NCI-H2196 treated with DMSO at 0.1 percent for 48 hours (cell line): ENCODE data around the gene TIMM44.
"Not testable (repeated sequence)": the region's sequence is repeated elsewhere in the genome, so short reads cannot be mapped to it uniquely, and the experiment has no call there.

ENCODE experiments used
- DNase-seq: peaks from one replicate; lab custom pipeline; 2025; ENCODE audit not compliant: unreplicated experiment; lab: John Stamatoyannopoulos, UW

Gene TIMM44

GRCh38 chr19:7977021-7977722 is 33.7 kb upstream of the TIMM44 start:
- DNase-seq, result no peak

DNA sequence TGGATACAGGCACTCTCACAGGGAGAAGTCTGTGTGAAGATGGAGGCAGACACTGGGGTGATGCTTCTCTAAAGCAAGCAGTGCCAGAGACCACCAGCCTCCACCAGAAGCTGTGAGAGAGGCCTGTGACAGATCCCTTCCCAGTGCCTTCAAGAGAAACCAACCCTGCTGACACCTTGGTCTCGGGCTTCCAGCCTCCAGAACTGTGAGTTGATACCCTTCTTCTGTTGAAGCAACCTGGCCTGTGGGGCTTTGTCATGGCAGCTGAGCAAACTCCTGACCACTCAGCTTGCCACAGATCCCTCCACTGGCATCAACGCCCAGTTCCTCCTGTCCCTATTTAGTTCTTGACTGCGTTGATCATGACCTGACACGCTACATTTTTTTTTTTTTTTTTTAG is 33.0 kb upstream of the TIMM44 start:
- DNase-seq, result no peak

GRCh38 chr19:7975037-7975436 is 31.6 kb upstream of the TIMM44 start:
- peak; percentile 31 for DNase-seq

DNA sequence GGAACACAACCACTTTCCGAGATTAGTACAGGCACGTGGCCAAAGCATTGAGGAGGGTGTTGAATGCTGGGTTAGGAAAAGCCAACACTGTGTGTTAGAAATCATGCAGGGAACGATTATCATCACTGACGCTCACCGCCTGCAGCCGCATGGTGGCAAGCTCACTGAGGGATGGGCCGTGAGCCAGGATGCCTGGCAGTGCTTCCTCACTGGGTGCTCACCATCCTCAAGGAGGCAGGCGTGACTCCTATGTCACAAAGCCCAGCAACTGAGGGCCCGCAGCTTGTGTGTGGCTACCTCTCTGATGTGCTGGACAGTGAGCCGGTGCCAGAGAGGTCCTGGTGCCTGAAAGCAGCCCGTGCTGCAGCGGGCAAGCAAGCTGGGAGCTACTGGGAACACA is 30.4 kb upstream of the TIMM44 start:
- no peak for DNase-seq

DNA sequence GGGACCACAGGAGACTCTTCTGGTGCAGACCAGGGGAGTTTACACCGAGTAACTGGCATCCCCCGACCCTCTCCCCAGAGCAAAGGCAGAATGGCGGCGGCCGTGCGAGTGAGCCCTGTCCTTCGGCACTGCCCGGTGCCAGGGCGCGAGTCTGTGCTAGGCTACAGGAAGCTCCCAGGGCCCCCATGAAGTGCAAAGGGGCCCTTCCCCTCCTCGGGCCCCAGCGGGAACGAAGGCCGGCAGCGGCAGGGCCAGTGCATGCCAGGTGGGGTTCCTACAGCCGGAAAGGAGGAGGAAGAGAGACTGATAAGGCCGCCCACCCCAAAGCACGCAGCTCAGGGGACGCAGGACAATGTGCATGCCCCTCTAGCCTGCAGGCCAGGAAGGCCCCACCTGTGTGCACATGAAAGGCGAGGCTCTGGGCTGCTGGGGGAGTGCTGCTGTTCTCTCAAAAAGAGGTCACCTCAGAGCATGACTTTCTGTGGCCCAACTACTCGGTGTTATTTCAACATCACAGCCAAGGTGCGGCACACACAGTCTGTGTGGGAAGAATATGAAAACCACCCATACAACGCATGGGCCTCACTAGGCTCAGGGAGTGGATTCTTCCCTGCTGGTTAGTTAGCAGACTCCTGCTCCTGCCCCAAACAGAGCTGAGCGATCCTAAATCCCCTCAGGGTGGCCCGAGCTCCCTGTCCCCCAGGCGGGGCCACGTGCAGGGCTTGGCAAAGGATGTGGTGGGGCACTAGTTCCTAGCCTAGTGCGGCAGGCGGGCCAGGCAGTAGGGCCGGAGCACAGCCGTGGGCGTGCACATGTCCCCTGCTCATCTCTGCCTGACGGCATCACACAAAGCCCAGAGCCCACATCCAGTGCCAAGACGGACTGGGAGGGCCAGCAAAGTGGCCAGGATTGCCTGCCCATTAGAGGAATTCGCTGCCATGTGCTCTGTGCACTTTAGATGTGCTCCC is 28.4 kb upstream of the TIMM44 start:
- DNase-seq, result no peak

DNA sequence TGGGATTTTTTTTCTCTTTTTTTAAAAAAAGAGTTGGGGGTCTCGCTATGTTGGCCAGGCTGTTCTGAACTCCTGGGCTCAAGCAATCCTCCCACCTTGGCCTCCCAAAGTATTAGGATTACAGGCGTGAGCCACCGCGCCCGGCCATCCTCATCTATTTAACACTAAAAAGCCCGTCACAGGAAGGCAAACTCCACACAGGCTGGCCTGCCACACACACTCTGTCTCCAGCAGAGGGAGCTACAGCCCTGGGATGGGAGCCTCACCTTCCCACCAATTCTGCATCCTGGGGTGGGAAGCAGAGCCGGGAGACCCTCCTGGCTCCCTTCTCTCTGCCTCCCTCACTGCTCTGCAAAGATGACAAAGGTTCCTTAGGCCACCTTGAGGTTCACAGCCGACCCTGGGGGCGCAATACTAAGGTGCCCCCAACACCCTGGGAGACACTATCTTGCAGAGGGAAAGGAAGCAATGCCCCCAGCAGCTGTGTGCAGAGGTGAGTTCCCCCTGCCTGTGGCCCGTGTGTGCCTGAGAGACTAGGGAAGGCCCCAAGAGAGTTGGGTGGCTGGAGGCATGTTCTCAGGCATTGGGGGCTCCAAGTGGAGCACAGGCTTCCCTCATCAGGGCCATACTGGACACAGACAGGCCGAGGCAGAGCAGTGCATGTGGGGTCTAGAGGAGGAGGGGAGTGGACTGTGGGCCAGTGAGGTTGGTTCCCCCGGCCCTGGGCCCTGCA is 27.4 kb upstream of the TIMM44 start:
- peak; percentile 10 for DNase-seq

DNA sequence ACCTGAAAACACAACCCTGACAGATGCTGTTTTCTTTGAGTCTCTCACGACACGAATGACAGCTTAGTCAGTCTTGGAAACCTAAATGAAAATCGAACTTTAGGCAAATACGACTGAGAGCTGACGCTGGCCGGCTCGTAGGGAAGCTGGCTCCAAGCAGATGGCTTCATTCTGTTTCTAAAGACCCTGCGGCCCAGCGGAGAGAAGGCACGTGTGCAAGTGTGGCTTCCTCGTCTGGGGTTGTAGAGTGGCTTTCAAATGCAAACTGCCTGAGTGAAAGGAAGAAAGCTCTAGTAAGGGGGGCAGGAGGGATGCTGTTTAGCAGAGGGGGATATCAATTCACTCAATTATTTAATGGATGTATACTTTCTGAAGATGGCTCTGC is 26.1 kb upstream of the TIMM44 start:
- DNase-seq, result no peak

GRCh38 chr19:7968796-7969554 is 25.5 kb upstream of the TIMM44 start:
- no peak for DNase-seq

GRCh38 chr19:7968008-7968795 is 24.7 kb upstream of the TIMM44 start:
- no peak for DNase-seq

DNA sequence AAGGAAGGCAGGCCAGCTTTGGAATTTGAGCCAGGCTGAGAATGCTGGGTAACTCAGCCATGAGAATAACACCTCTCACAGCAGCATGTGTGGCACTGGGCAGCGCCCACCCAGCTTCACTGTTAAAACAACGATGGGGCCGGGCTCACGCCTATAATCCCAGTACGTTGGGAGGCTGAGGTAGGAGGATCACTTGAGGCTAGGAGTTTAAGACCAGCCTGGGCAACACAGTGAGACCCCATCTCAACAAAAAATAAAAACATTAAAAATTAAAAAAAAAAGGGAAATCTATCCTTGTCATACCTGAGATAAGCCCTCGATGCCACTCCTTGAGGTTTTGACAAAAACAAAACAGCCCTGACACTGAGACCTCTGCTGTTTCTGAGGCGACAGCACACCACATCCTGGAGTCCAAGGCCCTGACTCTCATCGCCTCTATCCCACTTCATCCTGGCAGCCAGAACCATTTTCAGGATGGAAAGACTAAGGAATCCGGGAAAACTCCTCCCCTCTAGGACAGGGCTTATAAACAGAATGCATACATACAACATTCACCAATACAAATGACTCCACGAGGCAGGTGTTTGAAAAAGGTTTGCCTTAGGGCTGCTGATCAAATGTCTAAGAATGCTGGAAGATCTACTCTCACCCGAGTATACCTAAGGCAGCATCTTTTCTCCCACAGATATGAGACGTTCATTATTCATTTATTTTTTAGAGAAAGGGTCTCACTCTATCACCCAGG is 22.6 kb upstream of the TIMM44 start:
- no peak for DNase-seq

DNA sequence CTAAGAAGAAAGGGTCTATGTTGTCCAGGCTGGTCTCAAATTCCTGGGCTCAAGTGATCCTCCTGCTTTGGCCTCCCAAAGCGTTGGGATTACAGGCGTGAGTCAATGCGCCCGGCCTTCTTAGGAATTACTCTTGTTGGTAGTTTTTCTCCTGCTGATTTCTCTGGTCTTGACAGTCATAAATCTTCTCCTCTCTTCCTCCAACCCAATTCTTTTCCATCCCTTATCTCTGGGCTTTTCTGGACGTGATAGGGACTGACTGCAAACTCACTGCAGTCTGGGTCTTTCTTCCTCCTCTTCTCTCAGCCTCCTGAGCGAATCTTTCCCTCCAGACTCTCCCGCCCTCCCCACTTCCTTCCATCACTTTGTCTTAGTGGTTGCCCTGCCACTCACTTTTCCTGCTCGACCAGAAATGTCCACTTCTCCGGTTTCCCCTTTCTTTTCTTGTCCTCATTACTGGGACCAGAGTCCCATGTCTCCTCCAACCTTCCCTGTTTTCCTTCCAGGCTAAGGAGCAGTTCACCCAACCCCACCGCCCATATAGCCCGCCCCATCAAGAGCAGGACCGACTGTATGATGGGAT is 21.9 kb upstream of the TIMM44 start:
- no peak for DNase-seq

DNA sequence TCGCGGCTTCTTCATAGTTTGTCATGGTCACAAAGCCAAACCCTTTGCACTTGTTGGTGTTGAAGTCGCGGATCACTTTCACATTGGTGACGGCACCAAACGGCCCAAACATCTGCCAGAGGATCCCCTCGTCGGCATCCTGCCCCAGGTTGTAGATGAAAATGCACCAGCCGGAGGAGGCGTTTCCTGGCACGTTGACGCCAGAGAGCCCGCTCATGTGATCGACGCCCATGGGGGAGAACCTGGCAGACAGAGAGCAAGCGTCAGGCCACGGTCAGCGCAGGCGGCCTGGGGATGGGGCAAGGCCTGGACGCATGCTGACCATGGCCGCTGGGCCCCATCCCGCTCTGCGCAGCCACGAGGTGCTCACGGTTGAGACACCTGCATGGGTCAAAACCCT is 20.1 kb upstream of the TIMM44 start:
- DNase-seq, result no peak

GRCh38 chr19:7962644-7963268 is 19.3 kb upstream of the TIMM44 start:
- DNase-seq, result no peak

GRCh38 chr19:7961920-7962626 is 18.6 kb upstream of the TIMM44 start:
- DNase-seq, result no peak

DNA sequence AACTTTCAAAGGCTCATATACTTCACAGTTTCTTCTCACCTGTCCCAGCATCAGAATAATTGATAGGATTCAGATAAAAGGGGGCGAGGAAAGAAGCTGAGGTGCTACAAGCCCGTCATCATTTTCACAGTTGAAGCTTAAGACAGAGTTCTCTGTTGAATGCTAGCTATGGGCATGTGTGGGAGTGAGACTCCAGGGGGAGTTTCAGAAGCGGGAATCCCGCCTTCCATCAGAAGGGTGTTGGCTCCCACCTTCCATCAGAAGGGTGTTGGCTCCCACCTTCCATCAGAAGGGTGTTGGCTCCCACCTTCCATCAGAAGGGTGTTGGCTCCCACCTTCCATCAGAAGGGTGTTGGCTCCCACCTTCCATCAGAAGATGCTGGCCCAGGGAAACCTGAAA is 17.6 kb upstream of the TIMM44 start:
- not testable (repeated sequence) for DNase-seq

DNA sequence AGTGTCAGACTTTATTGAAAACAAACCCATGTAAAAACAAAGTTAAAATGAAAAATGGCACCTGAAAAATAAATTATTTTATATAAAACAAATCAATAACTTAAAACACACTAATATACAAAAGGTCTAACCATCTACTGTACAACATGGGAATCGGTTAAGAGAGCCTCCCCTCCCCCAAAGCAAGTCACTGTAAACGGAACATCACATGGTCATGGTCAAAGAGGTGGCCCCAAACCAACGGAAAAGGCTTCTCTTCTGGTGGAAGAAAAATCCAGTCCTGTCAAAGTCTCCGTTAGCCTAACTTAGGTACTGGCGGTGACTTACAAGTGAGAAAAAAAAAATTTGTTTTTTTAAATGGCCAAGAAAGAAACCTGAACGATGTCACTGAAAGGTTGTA is 15.7 kb upstream of the TIMM44 start:
- DNase-seq, result no peak

DNA sequence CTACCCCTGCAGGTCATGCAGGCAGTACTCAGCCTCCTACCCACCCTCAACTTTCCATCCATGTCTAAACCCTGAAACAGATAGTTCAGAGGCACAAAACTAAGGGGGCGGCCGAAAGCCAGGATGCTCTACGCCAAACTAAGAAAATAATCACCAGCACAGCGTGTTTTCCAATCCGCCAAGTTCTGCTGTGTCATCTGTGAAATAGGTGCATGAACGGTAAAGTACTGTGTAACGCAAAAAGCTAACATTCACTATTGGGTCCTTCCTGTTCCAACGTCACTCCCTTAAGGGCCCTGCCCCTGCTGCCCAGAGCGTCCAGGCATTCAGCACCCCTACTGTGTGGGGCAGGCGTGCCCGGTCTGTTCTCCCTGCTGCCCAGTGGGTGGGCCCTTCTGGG is 12.2 kb upstream of the TIMM44 start:
- no peak for DNase-seq

GRCh38 chr19:7953576-7953975 is 10.1 kb upstream of the TIMM44 start:
- no peak for DNase-seq
